Upper lobe of left lung (tissue), 4 donors: ENCODE results near the gene GIMAP5.

Source experiments
- CTCF ChIP-seq, 6 experiments: fragments of 450-650 bp in 4 of 6; fragments of 200-600 bp in 2 of 6; sonication (generic) in 2 of 6; IDR thresholded peaks; one replicate each; pipeline ENCODE4 v1.5.1; 2016 to 2019; ENCODE audit warnings: antibody characterized with exemption in 6 of 6
- POLR2AphosphoS5 ChIP-seq, 2 donors: sonication (generic); formaldehyde crosslinking; IDR thresholded peaks; one replicate each; pipeline ENCODE4 v1.5.1; 2017; ENCODE audit warnings: antibody characterized with exemption in 2 of 2

- TF ChIP-seq CTCF (IDR thresholded peaks at IDR 0.05), result peak; percentile 69 to 87 (median 76)
- TF ChIP-seq POLR2AphosphoS5 (IDR thresholded peaks at IDR 0.05), result no peak
Observed at GRCh38 chr7:150778738-150779301, 41.6 kb downstream of the GIMAP5 start.
